ENCODE measurements around the gene PRPF6. TPM values are rescaled to one million over a fixed set of nuclear protein-coding genes. Genes with fewer than 3 reads are reported as not detected.
A peak's percentile ranks its signal among the peaks of the same experiment; 100 is the strongest.

The PRPF6 gene
- total RNA-seq, 3 donors from 2014 or later, result 95.9 to 101 (median 98.7) TPM

GRCh38 chr20:64074184-64074789 lies 93.4 kb downstream of the PRPF6 start:
- Mint-ChIP-seq H3K27me3 (ENCODE audit: low read depth) (no peaks in the 10 kb centered on the region), H3K4me3 (no peak overlapping the region), H3K36me3 (ENCODE audit: insufficient read depth) (peaks cover 6% of the 10 kb centered on the region), H3K4me1 (ENCODE audit: low read depth) (peaks cover 21% of the 10 kb centered on the region), H3K9me3 (no peaks in the 10 kb centered on the region)
- no peak for DNase-seq
- no peak for ATAC-seq

- H3K27me3 Mint-ChIP-seq (ENCODE audit: low read depth), result no peaks in the 10 kb centered on the region
- H3K36me3 Mint-ChIP-seq (ENCODE audit: insufficient read depth), result peaks cover 6% of the 10 kb centered on the region
- DNase-seq, result no peak
- no peak for ATAC-seq
- no peaks in the 10 kb centered on the region for H3K9me3 Mint-ChIP-seq
- H3K4me3 Mint-ChIP-seq, result no peak overlapping the region
- H3K4me1 Mint-ChIP-seq (ENCODE audit: low read depth), result peaks cover 21% of the 10 kb centered on the region
Measured at GRCh38 chr20:64074963-64075362, 94.0 kb downstream of the PRPF6 start.

- peaks cover 6% of the 10 kb centered on the region for H3K36me3 Mint-ChIP-seq (ENCODE audit: insufficient read depth)
- H3K4me3 Mint-ChIP-seq, result no peak overlapping the region
- H3K4me1 Mint-ChIP-seq (ENCODE audit: low read depth), result peaks cover 23% of the 10 kb centered on the region
- H3K27me3 Mint-ChIP-seq (ENCODE audit: low read depth), result no peaks in the 10 kb centered on the region
- DNase-seq (no peak), ATAC-seq (no peak)
- H3K9me3 Mint-ChIP-seq, result no peaks in the 10 kb centered on the region
Measured at GRCh38 chr20:64075556-64075955, 94.6 kb downstream of the PRPF6 start.

- DNase-seq, result no peak
- no peaks in the 10 kb centered on the region for H3K9me3 Mint-ChIP-seq
- peaks cover 25% of the 10 kb centered on the region for H3K4me1 Mint-ChIP-seq (ENCODE audit: low read depth)
- H3K4me3 Mint-ChIP-seq, result peak overlapping the region; percentile 16
- ATAC-seq, result no peak
- H3K27me3 Mint-ChIP-seq (ENCODE audit: low read depth), result no peaks in the 10 kb centered on the region
- peaks cover 6% of the 10 kb centered on the region for H3K36me3 Mint-ChIP-seq (ENCODE audit: insufficient read depth)
Measured at GRCh38 chr20:64076061-64076997, 95.4 kb downstream of the PRPF6 start.

GRCh38 chr20:64077094-64077493 lies 96.2 kb downstream of the PRPF6 start:
- Mint-ChIP-seq H3K4me1 (ENCODE audit: low read depth) (peaks cover 28% of the 10 kb centered on the region), H3K36me3 (ENCODE audit: insufficient read depth) (peaks cover 6% of the 10 kb centered on the region), H3K9me3 (no peaks in the 10 kb centered on the region), H3K4me3 (peak overlapping the region; percentile 86), H3K27me3 (ENCODE audit: low read depth) (no peaks in the 10 kb centered on the region)
- ATAC-seq, result peak; percentile 11 to 13
- DNase-seq, result no peak

- no peaks in the 10 kb centered on the region for H3K9me3 Mint-ChIP-seq
- peak overlapping the region; percentile 86 for H3K4me3 Mint-ChIP-seq
- H3K36me3 Mint-ChIP-seq (ENCODE audit: insufficient read depth), result peaks cover 6% of the 10 kb centered on the region
- peak in 1 of 2 donors; percentile 1 for ATAC-seq
- H3K27me3 Mint-ChIP-seq (ENCODE audit: low read depth), result no peaks in the 10 kb centered on the region
- peaks cover 29% of the 10 kb centered on the region for H3K4me1 Mint-ChIP-seq (ENCODE audit: low read depth)
- no peak for DNase-seq
Measured at GRCh38 chr20:64077541-64077875, 96.6 kb downstream of the PRPF6 start.

- Mint-ChIP-seq H3K4me1 (ENCODE audit: low read depth) (peaks cover 32% of the 10 kb centered on the region), H3K36me3 (ENCODE audit: insufficient read depth) (peaks cover 5% of the 10 kb centered on the region), H3K9me3 (no peaks in the 10 kb centered on the region), H3K27me3 (ENCODE audit: low read depth) (no peaks in the 10 kb centered on the region), H3K4me3 (peak overlapping the region; percentile 86)
- DNase-seq (no peak), ATAC-seq (peak; percentile 25 to 27)
Measured at GRCh38 chr20:64077876-64078551, 97.1 kb downstream of the PRPF6 start.

GRCh38 chr20:64078934-64079272 lies 98.0 kb downstream of the PRPF6 start:
- H3K4me1 Mint-ChIP-seq (ENCODE audit: low read depth), result peaks cover 35% of the 10 kb centered on the region
- peak overlapping the region; percentile 86 for H3K4me3 Mint-ChIP-seq
- H3K9me3 Mint-ChIP-seq, result no peaks in the 10 kb centered on the region
- ATAC-seq (no peak), DNase-seq (no peak)
- no peaks in the 10 kb centered on the region for H3K27me3 Mint-ChIP-seq (ENCODE audit: low read depth)
- peaks cover 2% of the 10 kb centered on the region for H3K36me3 Mint-ChIP-seq (ENCODE audit: insufficient read depth)

- Mint-ChIP-seq H3K4me3 (peak within 1 kb of the TSS; percentile 86), H3K36me3 (ENCODE audit: insufficient read depth) (no peaks in the 10 kb centered on the region), H3K27me3 (ENCODE audit: low read depth) (peaks cover 2% of the 10 kb centered on the region), H3K4me1 (ENCODE audit: low read depth) (peaks cover 38% of the 10 kb centered on the region), H3K9me3 (no peaks in the 10 kb centered on the region)
- peak; percentile 56 for DNase-seq
- ATAC-seq, result peak; percentile 29 to 34
Measured at GRCh38 chr20:64079273-64080012, 98.5 kb downstream of the PRPF6 start, which contains the start of gene RGS19. Gene RGS19, minus strand, starts transcription at chr20:64079518. Its CDS starts 2,632 bp downstream, at chr20:64076886.

- no peaks in the 10 kb centered on the region for H3K36me3 Mint-ChIP-seq (ENCODE audit: insufficient read depth)
- DNase-seq (no peak), ATAC-seq (peak; percentile 36 to 43)
- peak within 1 kb of the TSS; percentile 86 for H3K4me3 Mint-ChIP-seq
- H3K9me3 Mint-ChIP-seq, result no peaks in the 10 kb centered on the region
- H3K27me3 Mint-ChIP-seq (ENCODE audit: low read depth), result peaks cover 2% of the 10 kb centered on the region
- peaks cover 39% of the 10 kb centered on the region for H3K4me1 Mint-ChIP-seq (ENCODE audit: low read depth)
Measured at GRCh38 chr20:64080013-64080812, 99.3 kb downstream of the PRPF6 start, which contains the start of gene OPRL1. Gene OPRL1, plus strand, starts transcription at chr20:64080082. Its CDS starts 12,639 bp downstream, at chr20:64092721.

- peaks cover 2% of the 10 kb centered on the region for H3K27me3 Mint-ChIP-seq (ENCODE audit: low read depth)
- H3K4me3 Mint-ChIP-seq, result peak overlapping the region; percentile 76
- DNase-seq, result no peak
- H3K4me1 Mint-ChIP-seq (ENCODE audit: low read depth), result peaks cover 39% of the 10 kb centered on the region
- no peaks in the 10 kb centered on the region for H3K9me3 Mint-ChIP-seq
- H3K36me3 Mint-ChIP-seq (ENCODE audit: insufficient read depth), result no peaks in the 10 kb centered on the region
- no peak for ATAC-seq
Measured at GRCh38 chr20:64080813-64081623, 100.1 kb downstream of the PRPF6 start.

GRCh38 chr20:64081624-64081964 lies 100.7 kb downstream of the PRPF6 start:
- no peaks in the 10 kb centered on the region for H3K36me3 Mint-ChIP-seq (ENCODE audit: insufficient read depth)
- no peaks in the 10 kb centered on the region for H3K9me3 Mint-ChIP-seq
- ATAC-seq, result no peak

More at GRCh38 chr20:64081624-64081964, 100.7 kb downstream of the PRPF6 start:
- Mint-ChIP-seq H3K4me3 (peak overlapping the region; percentile 24), H3K4me1 (ENCODE audit: low read depth) (peaks cover 38% of the 10 kb centered on the region), H3K27me3 (ENCODE audit: low read depth) (peaks cover 2% of the 10 kb centered on the region)
- DNase-seq, result no peak
